ENCODE measurements around the gene MTIF3. TPM values are rescaled to one million over a fixed set of nuclear protein-coding genes. Genes with fewer than 3 reads are reported as not detected.

The MTIF3 gene
- polyA plus RNA-seq, 1 donor from 2014 or later: 66.5 TPM

- TF ChIP-seq EP300 (conservative IDR thresholded peaks at IDR 0.05; ENCODE audit: poor library complexity, severe bottlenecking) (no peak), RAD21 (conservative IDR thresholded peaks at IDR 0.05) (no peak), POLR2AphosphoS5 (IDR thresholded peaks at IDR 0.05) (no peak), MXI1 (conservative IDR thresholded peaks at IDR 0.05; ENCODE audit: poor library complexity, severe bottlenecking) (no peak)
- TF ChIP-seq, protein P1, sequence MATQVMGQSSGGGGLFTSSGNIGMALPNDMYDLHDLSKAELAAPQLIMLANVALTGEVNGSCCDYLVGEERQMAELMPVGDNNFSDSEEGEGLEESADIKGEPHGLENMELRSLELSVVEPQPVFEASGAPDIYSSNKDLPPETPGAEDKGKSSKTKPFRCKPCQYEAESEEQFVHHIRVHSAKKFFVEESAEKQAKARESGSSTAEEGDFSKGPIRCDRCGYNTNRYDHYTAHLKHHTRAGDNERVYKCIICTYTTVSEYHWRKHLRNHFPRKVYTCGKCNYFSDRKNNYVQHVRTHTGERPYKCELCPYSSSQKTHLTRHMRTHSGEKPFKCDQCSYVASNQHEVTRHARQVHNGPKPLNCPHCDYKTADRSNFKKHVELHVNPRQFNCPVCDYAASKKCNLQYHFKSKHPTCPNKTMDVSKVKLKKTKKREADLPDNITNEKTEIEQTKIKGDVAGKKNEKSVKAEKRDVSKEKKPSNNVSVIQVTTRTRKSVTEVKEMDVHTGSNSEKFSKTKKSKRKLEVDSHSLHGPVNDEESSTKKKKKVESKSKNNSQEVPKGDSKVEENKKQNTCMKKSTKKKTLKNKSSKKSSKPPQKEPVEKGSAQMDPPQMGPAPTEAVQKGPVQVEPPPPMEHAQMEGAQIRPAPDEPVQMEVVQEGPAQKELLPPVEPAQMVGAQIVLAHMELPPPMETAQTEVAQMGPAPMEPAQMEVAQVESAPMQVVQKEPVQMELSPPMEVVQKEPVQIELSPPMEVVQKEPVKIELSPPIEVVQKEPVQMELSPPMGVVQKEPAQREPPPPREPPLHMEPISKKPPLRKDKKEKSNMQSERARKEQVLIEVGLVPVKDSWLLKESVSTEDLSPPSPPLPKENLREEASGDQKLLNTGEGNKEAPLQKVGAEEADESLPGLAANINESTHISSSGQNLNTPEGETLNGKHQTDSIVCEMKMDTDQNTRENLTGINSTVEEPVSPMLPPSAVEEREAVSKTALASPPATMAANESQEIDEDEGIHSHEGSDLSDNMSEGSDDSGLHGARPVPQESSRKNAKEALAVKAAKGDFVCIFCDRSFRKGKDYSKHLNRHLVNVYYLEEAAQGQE (IDR thresholded peaks at IDR 0.05; ENCODE audit: borderline replicate concordance): no peak
- no peaks in the 10 kb centered on the region for H3K9me3 ChIP-seq (ENCODE audit: low read length)
- H3K36me3 ChIP-seq (ENCODE audit: insufficient read depth, low read length): no peaks in the 10 kb centered on the region
- H2AFZ ChIP-seq (ENCODE audit: low read depth, low read length): no peak overlapping the region
- no peak overlapping the region for H3K4me2 ChIP-seq (ENCODE audit: low read length)
- no peaks in the 10 kb centered on the region for H4K20me1 ChIP-seq (ENCODE audit: insufficient read depth)
- H3K27ac ChIP-seq (ENCODE audit: low read length): peak overlapping the region; percentile 12
- no peaks in the 10 kb centered on the region for H3K27me3 ChIP-seq (ENCODE audit: insufficient read depth, low read depth, low read length)
- no peak overlapping the region for H3K4me3 ChIP-seq (ENCODE audit: low read length)
- H3K9me2 ChIP-seq (ENCODE audit: insufficient read depth, low read length): no peaks in the 10 kb centered on the region
- H3F3A ChIP-seq (ENCODE audit: insufficient read depth, low read length, poor library complexity, severe bottlenecking): no peaks in the 10 kb centered on the region
- no peaks in the 10 kb centered on the region for H3K79me2 ChIP-seq (replicated peaks; ENCODE audit: insufficient read depth, low read length)
- H3K9ac ChIP-seq (ENCODE audit: low read length): no peak overlapping the region
Measured at GRCh38 chr13:27476943-27477703, 26.8 kb upstream of the MTIF3 start.

- H3K4me3 ChIP-seq (ENCODE audit: low read length): no peak overlapping the region
- no peak overlapping the region for H3K27ac ChIP-seq (ENCODE audit: low read length)
- H3K9me2 ChIP-seq (ENCODE audit: insufficient read depth, low read length): no peaks in the 10 kb centered on the region
- H3K4me2 ChIP-seq (ENCODE audit: low read length): no peak overlapping the region
- H3K79me2 ChIP-seq (replicated peaks; ENCODE audit: insufficient read depth, low read length): no peaks in the 10 kb centered on the region
- no peaks in the 10 kb centered on the region for H3K36me3 ChIP-seq (ENCODE audit: insufficient read depth, low read length)
- no peaks in the 10 kb centered on the region for H3K9me3 ChIP-seq (ENCODE audit: low read length)
- TF ChIP-seq EZH2 (IDR thresholded peaks at IDR 0.05; ENCODE audit: borderline replicate concordance, insufficient read depth, low read length, poor library complexity, severe bottlenecking): no peak
- H3K9ac ChIP-seq (ENCODE audit: low read length): no peak overlapping the region
- H3F3A ChIP-seq (ENCODE audit: insufficient read depth, low read length, poor library complexity, severe bottlenecking): no peaks in the 10 kb centered on the region
- no peaks in the 10 kb centered on the region for H4K20me1 ChIP-seq (ENCODE audit: insufficient read depth)
- H3K27me3 ChIP-seq (ENCODE audit: insufficient read depth, low read depth, low read length): no peaks in the 10 kb centered on the region
- no peak overlapping the region for H2AFZ ChIP-seq (ENCODE audit: low read depth, low read length)
Measured at GRCh38 chr13:27474751-27475268, 24.4 kb upstream of the MTIF3 start.

- no peaks in the 10 kb centered on the region for H4K20me1 ChIP-seq (ENCODE audit: insufficient read depth)
- H3K79me2 ChIP-seq (replicated peaks; ENCODE audit: insufficient read depth, low read length): no peaks in the 10 kb centered on the region
- no peak overlapping the region for H3K9ac ChIP-seq (ENCODE audit: low read length)
- H3K27me3 ChIP-seq (ENCODE audit: insufficient read depth, low read depth, low read length): no peaks in the 10 kb centered on the region
- no peak for TF ChIP-seq TAF1 (IDR thresholded peaks at IDR 0.05; ENCODE audit: low read depth)
- no peak for TF ChIP-seq RAD21 (conservative IDR thresholded peaks at IDR 0.05)
- TF ChIP-seq, protein P1 (IDR thresholded peaks at IDR 0.05; ENCODE audit: borderline replicate concordance): no peak
- no peak for TF ChIP-seq SMC3 (conservative IDR thresholded peaks at IDR 0.05; ENCODE audit: poor library complexity)
- TF ChIP-seq MXI1 (conservative IDR thresholded peaks at IDR 0.05; ENCODE audit: poor library complexity, severe bottlenecking): no peak
- TF ChIP-seq POLR2AphosphoS5 (IDR thresholded peaks at IDR 0.05): no peak
- TF ChIP-seq, protein P2, sequence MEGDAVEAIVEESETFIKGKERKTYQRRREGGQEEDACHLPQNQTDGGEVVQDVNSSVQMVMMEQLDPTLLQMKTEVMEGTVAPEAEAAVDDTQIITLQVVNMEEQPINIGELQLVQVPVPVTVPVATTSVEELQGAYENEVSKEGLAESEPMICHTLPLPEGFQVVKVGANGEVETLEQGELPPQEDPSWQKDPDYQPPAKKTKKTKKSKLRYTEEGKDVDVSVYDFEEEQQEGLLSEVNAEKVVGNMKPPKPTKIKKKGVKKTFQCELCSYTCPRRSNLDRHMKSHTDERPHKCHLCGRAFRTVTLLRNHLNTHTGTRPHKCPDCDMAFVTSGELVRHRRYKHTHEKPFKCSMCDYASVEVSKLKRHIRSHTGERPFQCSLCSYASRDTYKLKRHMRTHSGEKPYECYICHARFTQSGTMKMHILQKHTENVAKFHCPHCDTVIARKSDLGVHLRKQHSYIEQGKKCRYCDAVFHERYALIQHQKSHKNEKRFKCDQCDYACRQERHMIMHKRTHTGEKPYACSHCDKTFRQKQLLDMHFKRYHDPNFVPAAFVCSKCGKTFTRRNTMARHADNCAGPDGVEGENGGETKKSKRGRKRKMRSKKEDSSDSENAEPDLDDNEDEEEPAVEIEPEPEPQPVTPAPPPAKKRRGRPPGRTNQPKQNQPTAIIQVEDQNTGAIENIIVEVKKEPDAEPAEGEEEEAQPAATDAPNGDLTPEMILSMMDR (IDR thresholded peaks at IDR 0.05; ENCODE audit: poor library complexity, severe bottlenecking): no peak
- H3K27ac ChIP-seq (ENCODE audit: low read length): no peak overlapping the region
- no peak overlapping the region for H2AFZ ChIP-seq (ENCODE audit: low read depth, low read length)
- H3K9me3 ChIP-seq (ENCODE audit: low read length): no peaks in the 10 kb centered on the region
- H3K4me2 ChIP-seq (ENCODE audit: low read length): no peak overlapping the region
- H3K4me3 ChIP-seq (ENCODE audit: low read length): no peak overlapping the region
- H3K9me2 ChIP-seq (ENCODE audit: insufficient read depth, low read length): no peaks in the 10 kb centered on the region
- no peaks in the 10 kb centered on the region for H3F3A ChIP-seq (ENCODE audit: insufficient read depth, low read length, poor library complexity, severe bottlenecking)
- no peaks in the 10 kb centered on the region for H3K36me3 ChIP-seq (ENCODE audit: insufficient read depth, low read length)
Measured at GRCh38 chr13:27472941-27473340, 22.6 kb upstream of the MTIF3 start.

Measured in neural cell (in vitro differentiated cells).